SK-N-SH treated with all-trans-retinoic acid at 6 μM for 48 hours (cell line): ENCODE results near the gene SLC30A10.
"Not testable (repeated sequence)": the region's sequence is repeated elsewhere in the genome, so short reads cannot be mapped to it uniquely, and the experiment has no call there.

Source experiments
- ATAC-seq: fragments of 200-7000 bp; cut with Tn5 transposase; 3 replicates; pipeline ENCODE4 v1.9.1; 2020; ENCODE audit warnings: mild to moderate bottlenecking, moderate library complexity
- CREB5 ChIP-seq: fragments of 250-450 bp; sonication (Bioruptor Pico); IDR thresholded peaks from 2 replicates; pipeline ENCODE4 v1.5.1; 2020; ENCODE audit warnings: low read depth, mild to moderate bottlenecking, moderate library complexity
- CSDC2 ChIP-seq: fragments of 250-450 bp; sonication (Bioruptor Pico); IDR thresholded peaks from 2 replicates; pipeline ENCODE4 v1.5.0; 2020; ENCODE audit warnings: mild to moderate bottlenecking, moderate library complexity
- ESRRG ChIP-seq: fragments of 250-450 bp; sonication (Bioruptor Pico); IDR thresholded peaks from 2 replicates; pipeline ENCODE4 v1.6.1; 2021; ENCODE audit warnings: mild to moderate bottlenecking
- GLIS3 ChIP-seq: fragments of 250-450 bp; sonication (Bioruptor Pico); IDR thresholded peaks from 2 replicates; pipeline ENCODE4 v1.5.0; 2020; ENCODE audit warnings: mild to moderate bottlenecking, moderate library complexity
- POU6F1 ChIP-seq: fragments of 250-450 bp; sonication (Bioruptor Pico); IDR thresholded peaks from 2 replicates; pipeline ENCODE4 v1.8.0; 2021; ENCODE audit warnings: low read depth, mild to moderate bottlenecking, moderate library complexity, borderline replicate concordance
- SNAI2 ChIP-seq: fragments of 250-450 bp; sonication (Bioruptor Pico); IDR thresholded peaks from 2 replicates; pipeline ENCODE4 v1.5.0; 2020; ENCODE audit warnings: mild to moderate bottlenecking, moderate library complexity
- ZC3H10 ChIP-seq: fragments of 250-450 bp; sonication (Bioruptor Pico); IDR thresholded peaks from 2 replicates; pipeline ENCODE4 v1.5.1; 2021; ENCODE audit warnings: mild to moderate bottlenecking, moderate library complexity
- ZNF565 ChIP-seq: fragments of 450-650 bp; formaldehyde crosslinking; conservative IDR thresholded peaks from 2 replicates; pipeline ENCODE4 v1.5.0; 2020; ENCODE audit warnings: low read depth, mild to moderate bottlenecking, moderate library complexity
- ZNF8 ChIP-seq: fragments of 450-650 bp; formaldehyde crosslinking; IDR thresholded peaks from 2 replicates; pipeline ENCODE4 v1.5.0; 2020; ENCODE audit warnings: mild to moderate bottlenecking, moderate library complexity
- TF ChIP-seq, protein P1 (sequence below): fragments of 250-450 bp; sonication (Bioruptor Pico); IDR thresholded peaks from 2 replicates; pipeline ENCODE4 v1.5.0; 2020; ENCODE audit warnings: mild to moderate bottlenecking, moderate library complexity
- TF ChIP-seq, protein P2 (sequence below): fragments of 250-450 bp; sonication (Bioruptor Pico); IDR thresholded peaks from 2 replicates; pipeline ENCODE4 v1.5.1; 2021; ENCODE audit warnings: mild to moderate bottlenecking, moderate library complexity

The SLC30A10 gene

DNA sequence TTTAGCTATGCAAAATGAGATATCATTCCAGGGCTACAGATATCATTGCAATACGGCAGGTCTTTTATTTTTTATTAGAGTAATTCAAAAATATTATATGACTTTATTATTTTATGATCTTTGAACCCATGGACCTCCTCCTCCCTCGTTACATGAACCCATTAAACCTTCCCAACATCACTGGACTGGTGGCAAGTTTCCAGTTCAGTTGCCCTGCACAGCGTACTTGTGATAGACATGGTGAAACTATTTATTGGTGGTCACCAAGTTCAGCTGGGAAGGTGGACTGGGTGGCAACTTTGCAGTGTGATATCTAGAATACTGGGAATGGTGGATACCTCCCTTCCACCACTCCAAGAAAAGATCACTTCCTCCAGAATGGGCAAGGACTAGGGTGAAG, 52.5 kb downstream of the SLC30A10 start (continued):
- no peak for TF ChIP-seq SNAI2
- no peak for TF ChIP-seq POU6F1 (CRISPR knock-in tag)
- no peak for TF ChIP-seq ZNF565
- TF ChIP-seq, all 23 proteins: peak for 0

DNA sequence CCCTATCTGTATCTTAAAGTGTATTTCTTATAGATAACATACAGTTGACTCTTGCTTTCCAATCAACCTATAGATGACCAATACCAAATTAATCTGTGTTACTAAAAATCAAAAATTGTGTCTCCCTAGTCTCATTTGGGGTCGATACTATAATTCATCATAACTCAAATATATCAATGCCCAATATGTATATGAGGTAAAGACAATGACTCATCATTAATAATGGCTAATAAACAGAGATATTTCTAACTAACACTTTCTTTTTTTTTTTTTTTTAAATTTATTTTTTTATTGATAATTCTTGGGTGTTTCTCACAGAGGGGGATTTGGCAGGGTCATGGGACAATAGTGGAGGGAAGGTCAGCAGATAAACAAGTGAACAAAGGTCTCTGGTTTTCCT, 55.8 kb downstream of the SLC30A10 start:
- not testable (repeated sequence) for ATAC-seq

DNA sequence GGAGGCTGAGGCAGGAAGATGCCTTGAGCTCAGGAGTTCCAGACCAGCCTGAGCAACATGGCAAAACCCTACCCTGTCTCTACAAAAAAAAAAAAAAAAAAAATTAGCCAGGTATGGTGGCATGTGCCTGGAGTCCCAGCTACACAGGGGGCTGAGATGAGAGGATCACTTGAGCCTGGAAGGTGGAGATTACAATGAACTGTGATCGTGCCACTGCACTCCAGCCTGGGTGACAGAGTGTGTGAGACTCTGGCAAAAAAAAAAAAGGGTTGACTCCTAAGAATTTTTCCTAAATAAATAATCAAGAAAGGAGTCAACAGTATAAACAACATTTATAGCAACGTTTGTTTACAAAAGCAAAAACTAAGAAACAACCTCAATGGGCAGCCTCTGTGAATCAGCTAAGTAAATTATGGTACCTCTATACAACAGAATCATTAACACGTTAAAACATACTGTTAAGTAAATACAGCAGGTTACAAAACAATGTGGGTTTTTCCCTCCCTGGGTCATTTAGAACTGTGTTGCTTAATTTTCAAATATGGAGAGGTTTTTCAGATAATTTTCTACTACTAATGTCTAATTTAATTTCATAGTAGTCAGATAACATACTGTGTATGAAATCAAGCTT, 56.8 kb downstream of the SLC30A10 start:
- TF ChIP-seq CSDC2 (CRISPR knock-in tag) (no peak), ZC3H10 (CRISPR knock-in tag) (no peak), ESRRG (CRISPR knock-in tag) (no peak), CREB5 (no peak), ZNF8 (CRISPR knock-in tag) (no peak), GLIS3 (CRISPR knock-in tag) (no peak)
- TF ChIP-seq, protein P1, sequence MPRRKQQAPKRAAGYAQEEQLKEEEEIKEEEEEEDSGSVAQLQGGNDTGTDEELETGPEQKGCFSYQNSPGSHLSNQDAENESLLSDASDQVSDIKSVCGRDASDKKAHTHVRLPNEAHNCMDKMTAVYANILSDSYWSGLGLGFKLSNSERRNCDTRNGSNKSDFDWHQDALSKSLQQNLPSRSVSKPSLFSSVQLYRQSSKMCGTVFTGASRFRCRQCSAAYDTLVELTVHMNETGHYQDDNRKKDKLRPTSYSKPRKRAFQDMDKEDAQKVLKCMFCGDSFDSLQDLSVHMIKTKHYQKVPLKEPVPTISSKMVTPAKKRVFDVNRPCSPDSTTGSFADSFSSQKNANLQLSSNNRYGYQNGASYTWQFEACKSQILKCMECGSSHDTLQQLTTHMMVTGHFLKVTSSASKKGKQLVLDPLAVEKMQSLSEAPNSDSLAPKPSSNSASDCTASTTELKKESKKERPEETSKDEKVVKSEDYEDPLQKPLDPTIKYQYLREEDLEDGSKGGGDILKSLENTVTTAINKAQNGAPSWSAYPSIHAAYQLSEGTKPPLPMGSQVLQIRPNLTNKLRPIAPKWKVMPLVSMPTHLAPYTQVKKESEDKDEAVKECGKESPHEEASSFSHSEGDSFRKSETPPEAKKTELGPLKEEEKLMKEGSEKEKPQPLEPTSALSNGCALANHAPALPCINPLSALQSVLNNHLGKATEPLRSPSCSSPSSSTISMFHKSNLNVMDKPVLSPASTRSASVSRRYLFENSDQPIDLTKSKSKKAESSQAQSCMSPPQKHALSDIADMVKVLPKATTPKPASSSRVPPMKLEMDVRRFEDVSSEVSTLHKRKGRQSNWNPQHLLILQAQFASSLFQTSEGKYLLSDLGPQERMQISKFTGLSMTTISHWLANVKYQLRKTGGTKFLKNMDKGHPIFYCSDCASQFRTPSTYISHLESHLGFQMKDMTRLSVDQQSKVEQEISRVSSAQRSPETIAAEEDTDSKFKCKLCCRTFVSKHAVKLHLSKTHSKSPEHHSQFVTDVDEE (CRISPR knock-in tag), result no peak
- TF ChIP-seq, protein P2, sequence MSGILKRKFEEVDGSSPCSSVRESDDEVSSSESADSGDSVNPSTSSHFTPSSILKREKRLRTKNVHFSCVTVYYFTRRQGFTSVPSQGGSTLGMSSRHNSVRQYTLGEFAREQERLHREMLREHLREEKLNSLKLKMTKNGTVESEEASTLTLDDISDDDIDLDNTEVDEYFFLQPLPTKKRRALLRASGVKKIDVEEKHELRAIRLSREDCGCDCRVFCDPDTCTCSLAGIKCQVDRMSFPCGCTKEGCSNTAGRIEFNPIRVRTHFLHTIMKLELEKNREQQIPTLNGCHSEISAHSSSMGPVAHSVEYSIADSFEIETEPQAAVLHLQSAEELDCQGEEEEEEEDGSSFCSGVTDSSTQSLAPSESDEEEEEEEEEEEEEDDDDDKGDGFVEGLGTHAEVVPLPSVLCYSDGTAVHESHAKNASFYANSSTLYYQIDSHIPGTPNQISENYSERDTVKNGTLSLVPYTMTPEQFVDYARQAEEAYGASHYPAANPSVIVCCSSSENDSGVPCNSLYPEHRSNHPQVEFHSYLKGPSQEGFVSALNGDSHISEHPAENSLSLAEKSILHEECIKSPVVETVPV, result no peak
- ATAC-seq, result no peak

DNA sequence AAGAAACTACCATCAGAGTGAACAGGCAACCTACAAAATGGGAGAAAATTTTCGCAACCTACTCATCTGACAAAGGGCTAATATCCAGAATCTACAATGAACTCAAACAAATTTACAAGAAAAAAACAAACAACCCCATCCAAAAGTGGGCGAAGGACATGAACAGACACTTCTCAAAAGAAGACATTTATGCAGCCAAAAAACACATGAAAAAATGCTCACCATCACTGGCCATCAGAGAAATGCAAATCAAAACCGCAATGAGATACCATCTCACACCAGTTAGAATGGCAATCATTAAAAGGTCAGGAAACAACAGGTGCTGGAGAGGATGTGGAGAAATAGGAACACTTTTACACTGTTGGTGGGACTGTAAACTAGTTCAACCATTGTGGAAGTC, 59.7 kb downstream of the SLC30A10 start:
- not testable (repeated sequence) for ATAC-seq
